ENCODE results near the gene DLGAP5.

DLGAP5 gene

GRCh38 chr14:55180006-55180405, 11.4 kb downstream of the DLGAP5 start:
- no peak for DNase-seq

GRCh38 chr14:55170526-55170925, 20.9 kb downstream of the DLGAP5 start:
- DNase-seq: no peak

- no peak for DNase-seq
Observed at GRCh38 chr14:55160989-55161388, 30.4 kb downstream of the DLGAP5 start.

GRCh38 chr14:55158412-55158811, 33.0 kb downstream of the DLGAP5 start:
- DNase-seq: no peak

GRCh38 chr14:55157080-55157479, 34.3 kb downstream of the DLGAP5 start:
- no peak for DNase-seq

GRCh38 chr14:55153951-55154350, 37.4 kb downstream of the DLGAP5 start:
- DNase-seq: no peak

- DNase-seq: no peak
Observed at GRCh38 chr14:55152052-55152753, 39.2 kb downstream of the DLGAP5 start.

- no peak for DNase-seq
Observed at GRCh38 chr14:55151601-55152000, 39.8 kb downstream of the DLGAP5 start.

- DNase-seq: no peak
Observed at GRCh38 chr14:55146425-55146824, 45.0 kb downstream of the DLGAP5 start.

- DNase-seq: no peak
Observed at GRCh38 chr14:55142466-55142865, 48.9 kb downstream of the DLGAP5 start.

GRCh38 chr14:55141825-55142224, 49.6 kb downstream of the DLGAP5 start:
- DNase-seq: no peak

GRCh38 chr14:55139696-55140509, 51.5 kb downstream of the DLGAP5 start:
- DNase-seq: no peak

GRCh38 chr14:55139141-55139540, 52.2 kb downstream of the DLGAP5 start:
- DNase-seq: no peak

- no peak for DNase-seq
Observed at GRCh38 chr14:55138091-55138490, 53.3 kb downstream of the DLGAP5 start.

- no peak for DNase-seq
Observed at GRCh38 chr14:55136885-55137786, 54.2 kb downstream of the DLGAP5 start.

- no peak for DNase-seq
Observed at GRCh38 chr14:55136241-55136640, 55.1 kb downstream of the DLGAP5 start.

- DNase-seq: no peak
Observed at GRCh38 chr14:55133416-55133815, 58.0 kb downstream of the DLGAP5 start.

GRCh38 chr14:55131370-55132137, 59.8 kb downstream of the DLGAP5 start:
- no peak for DNase-seq

- DNase-seq: no peak
Observed at GRCh38 chr14:55130196-55130550, 61.2 kb downstream of the DLGAP5 start.

GRCh38 chr14:55129428-55130195, 61.8 kb downstream of the DLGAP5 start:
- DNase-seq: peak; percentile 41

- peak; percentile 26 for DNase-seq
Observed at GRCh38 chr14:55129086-55129427, 62.3 kb downstream of the DLGAP5 start, which contains the start of gene LGALS3. Gene LGALS3 (plus strand): TSS chr14:55129252. CDS start chr14:55137374, 8,122 bp downstream.

All from stimulated activated CD4-positive, alpha-beta T cell treated with anti-CD3 and anti-CD28 coated beads, Interleukin-12 subunit alpha, Interleukin-12 subunit beta, amount 100 ng/mL, for 4 hours (primary cell).